Motor neuron (in vitro differentiated cells): ENCODE data around the gene PTPRU. TPM values are rescaled to one million over a fixed set of nuclear protein-coding genes. Genes with fewer than 3 reads are reported as not detected.
"Not testable (repeated sequence)": the region's sequence is repeated elsewhere in the genome, so short reads cannot be mapped to it uniquely, and the experiment has no call there.

Experiments used
- ATAC-seq, 8 experiments: fragments of 200-7000 bp; cut with Tn5 transposase; replicated peaks in 6 of 8; 2 replicates each; pipeline ENCODE4 v1.8.0; 2021; ENCODE audit warnings: mild to moderate bottlenecking in 8 of 8, moderate library complexity in 8 of 8
- H3K27ac ChIP-seq, 2 donors: fragments of 250-450 bp; sonication (Bioruptor Pico); 2 replicates each; pipeline ENCODE4 v1.9.0; 2021; ENCODE audit warnings: antibody characterized with exemption in 2 of 2, mild to moderate bottlenecking in 2 of 2, moderate library complexity in 1 of 2
- H3K4me1 ChIP-seq, 2 donors: fragments of 250-450 bp; sonication (Bioruptor Pico); replicated peaks in 1 of 2; 2 replicates each; pipeline ENCODE4 v1.6.1; 2021; ENCODE audit warnings: antibody characterized with exemption in 2 of 2, mild to moderate bottlenecking in 2 of 2, moderate library complexity in 1 of 2
- H3K4me3 ChIP-seq, 5 donors: fragments of 250-450 bp; sonication (Bioruptor Pico); 2 replicates each; pipeline ENCODE4 v1.9.0; 2021; ENCODE audit warnings: antibody characterized with exemption in 5 of 5, mild to moderate bottlenecking in 5 of 5, moderate library complexity in 4 of 5
- WGBS, 10 experiments: fragments of 450-650 bp; shearing (Covaris generic); methylation state at CpG; one replicate each; pipeline ENCODE4 v1.0.0; 2022; 5-methylcytosine and 5-hydroxymethylcytosine counted together
- in situ Hi-C, 9 experiments: fragments of 400-800 bp; cut with MboI; loops; one replicate each; pipeline ENCODE4 v1.15.0; 2021; ENCODE audit warnings: low sequenced_read_pairs in 9 of 9, low pct_unique_long_range_greater_than_20kb in 2 of 9; ENCODE audit not compliant: unreplicated experiment in 9 of 9
- total RNA-seq, 8 experiments: library from RNA; unstranded; fragments of 300-600 nt; gene quantifications; 2 replicates each; pipeline versions ENCODE4 v1.2.3 to v1.2.4, GENCODE V29; 2022

Gene PTPRU
- total RNA-seq, 8 experiments from 2014 or later = 1.2 to 44.8 (median 15.2) TPM

- H3K4me3 ChIP-seq = no peak overlapping the region
- no peak overlapping the region for H3K27ac ChIP-seq
- H3K4me1 ChIP-seq = peaks cover 6 to 16% of the 10 kb centered on the region in 2 donors
- in situ Hi-C loops = no loop called here
- ATAC-seq = no peak
- 73 to 100% (median 90%) methylated on average over 1 to 4 of the region's 4 CpGs; no CpG with 5 or more reads in 3 of the 10 experiments for WGBS, 10 experiments
Observed at GRCh38 chr1:29286194-29286767, 50.0 kb downstream of the PTPRU start.

GRCh38 chr1:29289493-29289892, 53.2 kb downstream of the PTPRU start:
- no peak overlapping the region for H3K27ac ChIP-seq
- no peak for ATAC-seq
- peaks cover 0 to under 1% of the 10 kb centered on the region in 2 donors for H3K4me1 ChIP-seq
- H3K4me3 ChIP-seq = no peak overlapping the region
- in situ Hi-C loops = no loop called here
- WGBS, 10 experiments = 60 to 100% (median 85%) methylated on average over 1 to 9 of the region's 11 CpGs; no CpG with 5 or more reads in 6 of the 10 experiments

- in situ Hi-C loops = no loop called here
- no peaks in the 10 kb centered on the region for H3K4me1 ChIP-seq
- no peak overlapping the region for H3K27ac ChIP-seq
- ATAC-seq = no peak
- H3K4me3 ChIP-seq = no peak overlapping the region
- WGBS, 10 experiments = 55 to 95% (median 86%) methylated on average over 2 to 12 of the region's 12 CpGs; no CpG with 5 or more reads in 3 of the 10 experiments
Observed at GRCh38 chr1:29290414-29290985, 54.2 kb downstream of the PTPRU start.

- no peaks in the 10 kb centered on the region for H3K4me1 ChIP-seq
- H3K4me3 ChIP-seq = no peak overlapping the region
- ATAC-seq = no peak
- H3K27ac ChIP-seq = no peak overlapping the region
- 95 to 100% (median 100%) methylated on average over 1 to 8 of the region's 10 CpGs; no CpG with 5 or more reads in 6 of the 10 experiments for WGBS, 10 experiments
- in situ Hi-C loops = no loop called here
Observed at GRCh38 chr1:29291756-29292155, 55.4 kb downstream of the PTPRU start.

GRCh38 chr1:29292344-29292743, 56.0 kb downstream of the PTPRU start:
- in situ Hi-C loops = no loop called here
- peak in 2 of 8 experiments; percentile 88 to 92 for ATAC-seq
- no peak overlapping the region for H3K4me3 ChIP-seq
- no peak overlapping the region for H3K27ac ChIP-seq
- WGBS, 10 experiments = 0 to 100% (median 89%) methylated on average over 1 to 3 of the region's 3 CpGs; no CpG with 5 or more reads in 1 of the 10 experiments
- no peaks in the 10 kb centered on the region for H3K4me1 ChIP-seq

GRCh38 chr1:29297450-29297849, 61.1 kb downstream of the PTPRU start:
- Histone ChIP-seq H3K4me1 (no peaks in the 10 kb centered on the region), H3K27ac (no peak overlapping the region), H3K4me3 (no peak overlapping the region)
- peak in 3 of 8 experiments; percentile 95 to 99 (median 97) for ATAC-seq
- WGBS, 10 experiments = 20 to 100% (median 60%) methylated on average over 1 to 5 of the region's 5 CpGs; no CpG with 5 or more reads in 3 of the 10 experiments
- in situ Hi-C loops = no loop called here

- peak in 1 of 8 experiments; percentile 64 for ATAC-seq
- in situ Hi-C loops = no loop called here
- 6 to 81% (median 67%) methylated on average over 2 to 4 of the region's 4 CpGs; no CpG with 5 or more reads in 1 of the 10 experiments for WGBS, 10 experiments
Observed at GRCh38 chr1:29298246-29298645, 61.9 kb downstream of the PTPRU start.

GRCh38 chr1:29299446-29299845, 63.1 kb downstream of the PTPRU start:
- WGBS, 10 experiments = 80 to 100% (median 98%) methylated on average over 1 to 4 of the region's 4 CpGs; no CpG with 5 or more reads in 3 of the 10 experiments
- no peak overlapping the region for H3K27ac ChIP-seq
- in situ Hi-C loops = no loop called here
- no peaks in the 10 kb centered on the region for H3K4me1 ChIP-seq
- no peak for ATAC-seq
- H3K4me3 ChIP-seq = no peak overlapping the region

More at GRCh38 chr1:29298246-29298645, 61.9 kb downstream of the PTPRU start:
- Histone ChIP-seq H3K27ac (no peak overlapping the region), H3K4me3 (no peak overlapping the region), H3K4me1 (no peaks in the 10 kb centered on the region)

- in situ Hi-C loops = not testable (repeated sequence)
Observed at GRCh38 chr1:29301732-29302131, 65.4 kb downstream of the PTPRU start.

GRCh38 chr1:29303201-29304024, 67.1 kb downstream of the PTPRU start:
- Histone ChIP-seq H3K4me1 (no peaks in the 10 kb centered on the region), H3K4me3 (no peak overlapping the region), H3K27ac (no peak overlapping the region)
- ATAC-seq = peak in 1 of 8 experiments; percentile 12
- 60 to 100% (median 87%) methylated on average over 1 to 7 of the region's 28 CpGs; no CpG with 5 or more reads in 3 of the 10 experiments for WGBS, 10 experiments
- in situ Hi-C loops = no loop called here

More at GRCh38 chr1:29301732-29302131, 65.4 kb downstream of the PTPRU start:
- WGBS, 10 experiments = 68 to 100% (median 90%) methylated on average over 1 to 4 of the region's 6 CpGs
- not testable (repeated sequence) for H3K4me1 ChIP-seq, H3K4me3 ChIP-seq, H3K27ac ChIP-seq, ATAC-seq

GRCh38 chr1:29304025-29304684, 67.8 kb downstream of the PTPRU start:
- in situ Hi-C loops = no loop called here
- Histone ChIP-seq H3K4me1 (peaks cover 0 to 5% of the 10 kb centered on the region in 2 donors), H3K27ac (no peak overlapping the region), H3K4me3 (no peak overlapping the region)
- no peak for ATAC-seq
- 56 to 100% (median 77%) methylated on average over 1 to 8 of the region's 8 CpGs; no CpG with 5 or more reads in 2 of the 10 experiments for WGBS, 10 experiments

- H3K27ac ChIP-seq = no peak overlapping the region
- peak in 2 of 8 experiments; percentile 20 to 32 for ATAC-seq
- 80 to 96% (median 87%) methylated on average over 2 to 7 of the region's 7 CpGs; no CpG with 5 or more reads in 4 of the 10 experiments for WGBS, 10 experiments
- no peak overlapping the region for H3K4me3 ChIP-seq
- in situ Hi-C loops = no loop called here
- H3K4me1 ChIP-seq = peaks cover 0 to 5% of the 10 kb centered on the region in 2 donors
Observed at GRCh38 chr1:29305943-29306342, 69.6 kb downstream of the PTPRU start.
